GM21825 (cell line): Measurements from ENCODE around the gene CCNO.

Experiments used
- ATAC-seq: cut with Tn5 transposase; IDR thresholded peaks from one replicate; pipeline ENCODE4 v1.9.1; 2021; ENCODE audit warnings: mild to moderate bottlenecking, moderate library complexity; ENCODE audit not compliant: unreplicated experiment

CCNO gene

GRCh38 chr5:55223812-55224240 lies 9.6 kb downstream of the CCNO start:
- ATAC-seq = no peak

DNA sequence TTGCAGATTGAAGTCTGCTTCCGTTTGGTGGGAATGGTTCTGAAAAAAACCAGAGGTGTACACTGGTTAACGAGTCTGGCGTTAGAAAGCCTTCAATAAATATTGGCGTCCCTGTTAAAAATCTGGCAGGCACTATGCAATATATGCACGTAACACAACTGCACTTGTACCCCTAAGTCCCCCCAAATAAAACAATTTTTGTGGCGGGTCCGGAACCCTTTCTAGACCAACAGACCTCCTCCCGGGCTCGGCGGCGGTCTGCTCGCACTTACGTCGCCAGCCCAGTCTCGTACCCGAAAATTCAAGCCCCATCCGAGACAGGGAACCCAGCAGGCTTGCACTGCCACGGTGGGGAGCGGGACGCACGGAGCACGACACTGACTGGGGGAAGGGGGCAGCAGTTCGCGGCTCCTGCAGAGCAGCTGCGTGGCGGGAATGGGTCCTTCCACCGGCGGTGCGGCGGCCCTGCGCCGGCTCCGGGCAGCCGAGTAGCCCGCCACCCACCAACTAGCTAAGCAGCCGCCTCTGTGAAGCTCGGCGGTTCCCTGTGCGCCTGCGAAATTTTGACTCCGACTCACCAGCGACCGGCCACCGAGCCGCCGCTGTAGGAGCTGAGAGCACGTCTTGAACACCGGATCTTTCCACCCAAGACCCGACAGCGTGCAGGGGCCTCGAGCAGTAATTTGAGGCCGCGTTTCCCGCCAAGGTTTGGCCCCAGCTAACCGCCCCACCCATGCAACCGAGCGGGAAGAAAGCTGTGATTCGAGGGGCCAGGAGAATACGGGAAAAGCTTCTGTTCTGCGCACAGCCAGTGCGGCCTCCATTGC lies 10.2 kb downstream of the CCNO start:
- no peak for ATAC-seq

GRCh38 chr5:55222092-55222984 lies 11.1 kb downstream of the CCNO start:
- ATAC-seq = no peak

DNA sequence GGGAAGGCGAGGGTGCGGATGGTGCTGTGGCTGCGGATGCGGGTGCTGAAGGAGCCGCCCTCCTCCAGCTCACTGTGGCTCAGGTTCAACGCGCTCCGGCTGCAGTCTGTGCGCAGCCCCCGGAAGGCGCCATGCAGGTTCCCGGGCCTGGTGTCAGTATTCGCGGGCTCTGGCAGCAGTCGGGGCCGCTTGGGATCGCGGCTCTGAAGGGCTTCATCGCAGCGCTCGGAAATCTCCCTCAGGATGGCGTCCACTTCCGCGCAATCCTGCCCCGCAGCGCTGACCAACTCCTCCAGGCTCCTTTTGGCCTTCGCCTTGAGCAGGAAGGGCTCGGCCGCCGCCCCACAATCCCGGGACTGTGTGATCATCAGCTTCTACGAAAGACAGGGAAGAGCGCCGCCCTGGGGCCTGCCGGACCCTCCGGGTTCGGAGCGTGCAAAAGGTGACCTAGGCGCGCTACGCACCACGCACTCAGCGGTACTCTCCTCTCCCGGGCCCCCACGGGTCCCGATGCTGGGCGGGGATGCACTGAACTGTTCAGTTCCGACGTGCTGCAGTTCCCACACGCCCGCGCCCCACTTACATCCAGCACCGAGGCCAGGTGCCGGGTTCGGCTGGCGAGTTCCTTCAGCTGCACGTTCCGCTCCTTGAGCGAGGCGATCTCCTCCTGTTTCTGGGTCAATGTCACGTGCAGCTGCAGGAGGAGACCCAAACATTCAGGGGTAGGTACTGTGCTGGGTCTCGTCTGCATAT lies 12.8 kb downstream of the CCNO start:
- no peak for ATAC-seq

DNA sequence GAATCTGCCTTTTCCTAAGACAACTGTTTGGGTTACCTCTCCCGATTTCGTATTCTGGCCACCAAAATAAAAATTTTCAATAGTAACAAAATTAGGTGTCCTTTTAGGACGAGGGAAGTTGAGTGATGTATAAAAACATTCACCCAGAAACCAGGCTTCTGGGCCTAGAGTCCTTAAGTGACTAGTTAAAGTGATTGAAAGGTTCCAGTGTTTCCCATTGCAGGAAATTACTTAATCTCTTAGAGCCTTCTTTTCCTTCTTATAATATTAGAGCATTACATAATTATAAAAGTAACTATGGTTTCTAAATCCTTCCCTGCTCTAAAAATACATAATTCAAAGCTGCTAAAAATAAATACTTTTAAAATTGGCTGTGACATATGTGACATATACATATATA lies 13.6 kb downstream of the CCNO start:
- no peak for ATAC-seq

GRCh38 chr5:55218967-55219366 lies 14.4 kb downstream of the CCNO start:
- no peak for ATAC-seq

DNA sequence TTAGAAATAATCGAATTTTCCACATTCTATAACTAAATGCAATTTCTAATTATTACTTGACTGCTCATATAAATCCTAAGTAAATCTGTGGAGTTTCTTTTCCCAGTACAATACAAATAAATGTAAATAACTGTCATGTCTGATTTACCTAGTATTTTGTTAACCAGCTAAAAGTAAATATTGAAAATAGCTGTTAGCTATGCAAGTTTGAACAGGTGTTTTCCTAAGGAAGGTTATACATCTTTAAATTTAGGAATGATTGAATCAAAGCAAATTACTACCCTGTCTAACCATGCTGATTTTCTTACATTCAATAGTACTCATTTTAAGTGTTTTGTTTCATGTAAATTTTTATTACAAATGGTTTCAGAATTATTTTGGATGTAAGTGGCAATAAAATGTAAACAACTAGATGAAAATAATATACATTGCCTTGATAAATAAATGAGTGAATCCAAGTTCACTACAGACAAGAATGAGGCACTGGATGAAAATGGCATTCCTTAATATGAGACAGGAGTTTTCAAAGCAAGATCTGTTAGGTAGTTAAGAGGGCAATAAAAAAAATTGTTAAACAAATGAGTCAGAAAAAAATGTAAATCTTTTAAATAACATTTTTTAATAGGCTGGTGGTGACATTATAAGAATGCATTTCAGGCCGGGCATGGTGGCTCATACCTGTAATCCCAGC lies 22.1 kb downstream of the CCNO start:
- no peak for ATAC-seq

DNA sequence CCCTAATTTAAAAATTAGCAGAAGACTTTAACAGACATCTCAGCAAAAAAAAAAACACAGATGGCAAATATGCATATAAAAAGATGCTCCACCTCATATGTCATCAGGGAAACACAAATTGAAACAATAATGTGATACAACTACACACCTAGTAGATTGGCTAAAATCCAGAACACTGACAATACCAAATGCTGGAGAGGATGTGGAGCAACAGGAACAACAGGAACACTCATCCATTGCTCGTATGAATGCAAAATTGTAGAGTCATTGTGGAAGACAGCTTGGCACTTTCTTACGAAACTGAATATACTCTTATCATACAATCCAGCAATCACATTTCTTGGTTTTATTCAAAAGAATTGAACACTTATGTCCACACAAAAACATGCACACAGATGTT lies 28.4 kb downstream of the CCNO start:
- no peak for ATAC-seq

- no peak for ATAC-seq
Measured at GRCh38 chr5:55191165-55191564, 42.2 kb downstream of the CCNO start.

- ATAC-seq = no peak
Measured at GRCh38 chr5:55188656-55189540, 44.5 kb downstream of the CCNO start.

DNA sequence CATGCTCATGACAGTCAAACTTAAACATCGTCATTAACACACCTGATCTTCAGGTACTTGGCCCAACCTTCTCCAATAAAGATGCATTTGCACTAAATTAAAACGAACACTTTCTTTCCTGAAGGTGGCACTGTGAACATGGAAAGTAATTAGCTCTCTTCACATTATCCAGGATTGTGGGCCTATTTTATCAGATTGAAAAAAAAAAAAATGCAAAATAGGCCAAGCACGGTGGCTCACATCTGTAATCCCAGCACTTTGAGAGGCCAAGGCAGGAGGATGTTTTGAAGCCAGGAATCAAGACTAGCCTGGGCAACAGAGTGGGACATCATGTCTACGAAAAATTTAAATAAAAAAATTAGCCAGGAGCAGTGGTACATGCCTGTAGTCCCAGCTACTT lies 46.0 kb downstream of the CCNO start:
- ATAC-seq = no peak
